Activated T-cell treated with anti-CD3 and anti-CD28 coated beads, Interleukin-2, amount 50 U/mL, for 4 hours (primary cell): ENCODE measurements around the gene RERG. TPM values are rescaled to one million over a fixed set of nuclear protein-coding genes. Genes with fewer than 3 reads are reported as not detected.

Experiments used
- ATAC-seq, 2 donors: fragments of 200-7000 bp; cut with Tn5 transposase; one replicate each; pipeline ENCODE4 v1.10.0; 2021
- DNase-seq: peaks from one replicate; pipeline ENCODE4 v3.0.0-alpha.2; 2020
- H3K27me3 Mint-ChIP-seq: one replicate; pipeline ENCODE4 v1.8.0; 2021; ENCODE audit warnings: low read depth, mixed read lengths
- H3K36me3 Mint-ChIP-seq: one replicate; pipeline ENCODE4 v1.8.0; 2022; ENCODE audit warnings: mixed read lengths; ENCODE audit not compliant: insufficient read depth
- H3K4me1 Mint-ChIP-seq: one replicate; pipeline ENCODE4 v1.8.0; 2021; ENCODE audit warnings: low read depth, mixed read lengths
- H3K4me3 Mint-ChIP-seq: one replicate; pipeline ENCODE4 v1.8.0; 2021; ENCODE audit warnings: mild to moderate bottlenecking, moderate library complexity, mixed read lengths
- H3K9me3 Mint-ChIP-seq: one replicate; pipeline ENCODE4 v1.8.0; 2021; ENCODE audit warnings: mixed read lengths
- total RNA-seq, 3 donors: library from RNA; stranded (reverse); gene quantifications; one replicate each; pipeline ENCODE4 v1.2.1, GENCODE V29; 2021

RERG gene
- under 1 TPM in 1 of 3 donors, not detected in 2; 0.26 TPM for total RNA-seq

GRCh38 chr12:15220915-15221885 lies at the start of gene RERG:
RERG (minus strand) TSS chr12:15221417; CDS start chr12:15217489, 3,928 bp downstream.
- no peaks in the 10 kb centered on the region for H3K36me3 Mint-ChIP-seq
- ATAC-seq, result peak; percentile 100
- peak; percentile 65 for DNase-seq
- peaks cover 40% of the 10 kb centered on the region for H3K27me3 Mint-ChIP-seq
- H3K4me1 Mint-ChIP-seq, result peaks cover 5% of the 10 kb centered on the region
- peak within 1 kb of the TSS; percentile 67 for H3K4me3 Mint-ChIP-seq
- H3K9me3 Mint-ChIP-seq, result no peaks in the 10 kb centered on the region

GRCh38 chr12:15270591-15270990 lies 49.4 kb upstream of the RERG start:
- Mint-ChIP-seq H3K4me3 (no peak overlapping the region), H3K4me1 (no peaks in the 10 kb centered on the region), H3K27me3 (no peaks in the 10 kb centered on the region), H3K9me3 (no peaks in the 10 kb centered on the region), H3K36me3 (no peaks in the 10 kb centered on the region)
- DNase-seq, result no peak
- no peak for ATAC-seq

GRCh38 chr12:15268927-15269552 lies 47.8 kb upstream of the RERG start:
- no peaks in the 10 kb centered on the region for H3K4me1 Mint-ChIP-seq
- no peaks in the 10 kb centered on the region for H3K9me3 Mint-ChIP-seq
- H3K36me3 Mint-ChIP-seq, result no peaks in the 10 kb centered on the region
- DNase-seq (peak; percentile 8), ATAC-seq (peak; percentile 58 to 77)
- no peaks in the 10 kb centered on the region for H3K27me3 Mint-ChIP-seq
- no peak overlapping the region for H3K4me3 Mint-ChIP-seq

GRCh38 chr12:15268309-15268708 lies 47.1 kb upstream of the RERG start:
- Mint-ChIP-seq H3K36me3 (no peaks in the 10 kb centered on the region), H3K27me3 (no peaks in the 10 kb centered on the region), H3K9me3 (no peaks in the 10 kb centered on the region), H3K4me3 (no peak overlapping the region), H3K4me1 (no peaks in the 10 kb centered on the region)
- no peak for DNase-seq
- ATAC-seq, result no peak

- no peak for ATAC-seq
- no peaks in the 10 kb centered on the region for H3K4me1 Mint-ChIP-seq
- no peaks in the 10 kb centered on the region for H3K36me3 Mint-ChIP-seq
- H3K9me3 Mint-ChIP-seq, result no peaks in the 10 kb centered on the region
- H3K4me3 Mint-ChIP-seq, result no peak overlapping the region
- DNase-seq, result no peak
- H3K27me3 Mint-ChIP-seq, result no peaks in the 10 kb centered on the region
These were observed 44.7 kb upstream of the RERG start for GRCh38 chr12:15265875-15266274.

GRCh38 chr12:15256761-15257160 lies 35.5 kb upstream of the RERG start:
- Mint-ChIP-seq H3K36me3 (no peaks in the 10 kb centered on the region), H3K9me3 (peaks cover 9% of the 10 kb centered on the region), H3K27me3 (peaks cover 17% of the 10 kb centered on the region), H3K4me1 (no peaks in the 10 kb centered on the region), H3K4me3 (no peak overlapping the region)
- ATAC-seq (no peak), DNase-seq (no peak)

GRCh38 chr12:15253990-15254389 lies 32.8 kb upstream of the RERG start:
- ATAC-seq (no peak), DNase-seq (no peak)
- Mint-ChIP-seq H3K36me3 (no peaks in the 10 kb centered on the region), H3K4me1 (no peaks in the 10 kb centered on the region), H3K9me3 (peaks cover 9% of the 10 kb centered on the region), H3K4me3 (no peak overlapping the region), H3K27me3 (peaks cover 23% of the 10 kb centered on the region)

GRCh38 chr12:15244926-15245325 lies 23.7 kb upstream of the RERG start:
- ATAC-seq, result no peak
- Mint-ChIP-seq H3K9me3 (peaks cover 18% of the 10 kb centered on the region), H3K27me3 (peaks cover 53% of the 10 kb centered on the region), H3K36me3 (no peaks in the 10 kb centered on the region), H3K4me1 (no peaks in the 10 kb centered on the region), H3K4me3 (no peak overlapping the region)
- DNase-seq, result no peak

GRCh38 chr12:15244341-15244740 lies 23.1 kb upstream of the RERG start:
- Mint-ChIP-seq H3K4me1 (no peaks in the 10 kb centered on the region), H3K4me3 (no peak overlapping the region), H3K27me3 (peaks cover 57% of the 10 kb centered on the region), H3K9me3 (peaks cover 18% of the 10 kb centered on the region), H3K36me3 (no peaks in the 10 kb centered on the region)
- DNase-seq (no peak), ATAC-seq (no peak)

GRCh38 chr12:15243102-15243501 lies 21.9 kb upstream of the RERG start:
- no peak overlapping the region for H3K4me3 Mint-ChIP-seq
- peaks cover 16% of the 10 kb centered on the region for H3K9me3 Mint-ChIP-seq
- H3K36me3 Mint-ChIP-seq, result no peaks in the 10 kb centered on the region
- peaks cover 54% of the 10 kb centered on the region for H3K27me3 Mint-ChIP-seq
- no peak for DNase-seq
- no peaks in the 10 kb centered on the region for H3K4me1 Mint-ChIP-seq
- no peak for ATAC-seq

- Mint-ChIP-seq H3K4me3 (no peak overlapping the region), H3K9me3 (no peaks in the 10 kb centered on the region), H3K27me3 (peaks cover 50% of the 10 kb centered on the region), H3K36me3 (no peaks in the 10 kb centered on the region), H3K4me1 (no peaks in the 10 kb centered on the region)
- DNase-seq, result no peak
- no peak for ATAC-seq
These were observed 19.7 kb upstream of the RERG start for GRCh38 chr12:15240898-15241297.

- no peaks in the 10 kb centered on the region for H3K36me3 Mint-ChIP-seq
- ATAC-seq (no peak), DNase-seq (no peak)
- no peaks in the 10 kb centered on the region for H3K4me1 Mint-ChIP-seq
- H3K4me3 Mint-ChIP-seq, result no peak overlapping the region
- no peaks in the 10 kb centered on the region for H3K9me3 Mint-ChIP-seq
- peaks cover 23% of the 10 kb centered on the region for H3K27me3 Mint-ChIP-seq
These were observed 13.3 kb upstream of the RERG start for GRCh38 chr12:15234508-15234907.

- Mint-ChIP-seq H3K36me3 (no peaks in the 10 kb centered on the region), H3K27me3 (peaks cover 23% of the 10 kb centered on the region), H3K4me1 (no peaks in the 10 kb centered on the region), H3K4me3 (no peak overlapping the region), H3K9me3 (no peaks in the 10 kb centered on the region)
- DNase-seq (no peak), ATAC-seq (no peak)
These were observed 12.8 kb upstream of the RERG start for GRCh38 chr12:15234011-15234410.

GRCh38 chr12:15232959-15233358 lies 11.7 kb upstream of the RERG start:
- no peaks in the 10 kb centered on the region for H3K9me3 Mint-ChIP-seq
- H3K4me3 Mint-ChIP-seq, result no peak overlapping the region
- ATAC-seq (no peak), DNase-seq (no peak)
- no peaks in the 10 kb centered on the region for H3K36me3 Mint-ChIP-seq
- H3K27me3 Mint-ChIP-seq, result peaks cover 23% of the 10 kb centered on the region
- no peaks in the 10 kb centered on the region for H3K4me1 Mint-ChIP-seq

- Mint-ChIP-seq H3K36me3 (no peaks in the 10 kb centered on the region), H3K4me3 (no peak overlapping the region), H3K9me3 (no peaks in the 10 kb centered on the region), H3K4me1 (no peaks in the 10 kb centered on the region), H3K27me3 (peaks cover 25% of the 10 kb centered on the region)
- no peak for DNase-seq
- ATAC-seq, result no peak
These were observed 10.3 kb upstream of the RERG start for GRCh38 chr12:15231493-15231892.
